ENCODE results near the gene CRYL1. TPM values are rescaled to one million over a fixed set of nuclear protein-coding genes. Genes with fewer than 3 reads are reported as not detected.

Gene CRYL1
- total and polyA plus RNA-seq, 4 donors, result 21.9 to 72.1 (median 35.4) TPM

DNA sequence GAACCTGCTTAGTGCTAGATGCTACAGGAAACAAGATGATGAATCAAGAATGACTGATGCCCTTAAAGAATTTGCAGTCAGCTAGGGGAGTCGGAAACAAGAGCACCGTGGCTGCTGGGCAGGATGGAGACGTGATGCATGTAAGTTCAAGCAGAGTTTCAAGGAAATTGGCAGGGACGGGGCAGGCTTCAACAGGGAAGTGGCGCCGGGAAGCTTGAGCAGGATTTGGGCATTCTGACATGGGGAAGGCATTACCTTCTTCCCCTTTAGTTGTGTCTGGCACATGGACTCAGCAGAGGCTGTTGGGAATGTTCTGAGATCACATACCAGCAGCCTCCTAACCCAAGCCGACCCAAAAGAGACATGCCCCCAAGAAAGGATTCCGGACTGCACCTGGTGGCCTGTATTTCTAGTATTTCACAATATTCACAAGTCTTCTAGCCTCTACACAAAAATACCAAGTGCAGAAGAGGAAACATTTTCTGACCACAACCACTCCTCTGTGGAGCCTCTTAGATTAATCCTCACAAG lies 138.2 kb downstream of the CRYL1 start:
- 60 to 63% methylated on average over 8 of the region's 8 CpGs for WGBS, 2 donors
- DNase-seq, result no peak

DNA sequence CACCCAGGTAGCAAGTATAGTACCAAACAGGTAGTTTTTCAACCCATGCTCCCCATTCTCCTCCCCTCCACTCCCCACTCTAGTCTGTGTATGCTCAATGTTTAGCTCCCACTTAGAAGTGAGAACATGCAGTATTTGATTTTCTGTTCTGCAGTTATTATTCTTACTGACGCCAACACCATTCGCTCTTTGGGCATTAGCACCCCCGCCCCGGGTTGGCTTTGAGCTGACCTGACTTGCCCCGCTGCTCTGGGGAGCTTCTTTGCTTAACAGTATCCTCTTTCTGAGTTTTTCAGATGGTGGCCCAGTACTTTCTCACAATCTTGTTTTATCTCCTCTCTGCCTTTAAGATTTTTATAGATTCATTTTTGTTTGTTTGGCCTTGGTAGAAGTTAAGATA lies 138.7 kb downstream of the CRYL1 start:
- H3K4me1 ChIP-seq (ENCODE audit: control insufficient read depth in 1 of 2, insufficient read depth in 2 of 2, low read length in 2 of 2), result no peaks in the 10 kb centered on the region
- intact Hi-C loops (cut with DNase I), result no loop called here
- H3K9me3 ChIP-seq (ENCODE audit: control insufficient read depth, low read length), result no peaks in the 10 kb centered on the region
- 95 to 96% methylated on average over 5 of the region's 5 CpGs for WGBS, 2 donors
- H3K27me3 ChIP-seq (ENCODE audit: control insufficient read depth in 1 of 2, insufficient read depth in 2 of 2, low read length in 1 of 2), result no peaks in the 10 kb centered on the region
- no peaks in the 10 kb centered on the region for H3K36me3 ChIP-seq (ENCODE audit: control insufficient read depth in 1 of 2, insufficient read depth in 2 of 2, low read length in 1 of 2)
- ATAC-seq (ENCODE audit: low FRiP score) (no peak), DNase-seq (no peak)
- no peak overlapping the region for H3K4me3 ChIP-seq (ENCODE audit: low read length in 2 of 2)
- no peak overlapping the region for H3K27ac ChIP-seq (ENCODE audit: low read depth in 1 of 2, low read length in 2 of 2)

More for the DNA sequence above, 138.2 kb downstream of the CRYL1 start:
- intact Hi-C loops (cut with DNase I), result no loop called here
- no peak overlapping the region for H3K4me3 ChIP-seq (ENCODE audit: low read length in 2 of 2)
- no peak overlapping the region for H3K27ac ChIP-seq (ENCODE audit: low read depth in 1 of 2, low read length in 2 of 2)
- no peaks in the 10 kb centered on the region for H3K27me3 ChIP-seq (ENCODE audit: control insufficient read depth in 1 of 2, insufficient read depth in 2 of 2, low read length in 1 of 2)
- no peaks in the 10 kb centered on the region for H3K36me3 ChIP-seq (ENCODE audit: control insufficient read depth in 1 of 2, insufficient read depth in 2 of 2, low read length in 1 of 2)
- H3K9me3 ChIP-seq (ENCODE audit: control insufficient read depth, low read length), result no peaks in the 10 kb centered on the region
- ATAC-seq (ENCODE audit: low FRiP score), result no peak
- H3K4me1 ChIP-seq (ENCODE audit: control insufficient read depth in 1 of 2, insufficient read depth in 2 of 2, low read length in 2 of 2), result no peaks in the 10 kb centered on the region

DNA sequence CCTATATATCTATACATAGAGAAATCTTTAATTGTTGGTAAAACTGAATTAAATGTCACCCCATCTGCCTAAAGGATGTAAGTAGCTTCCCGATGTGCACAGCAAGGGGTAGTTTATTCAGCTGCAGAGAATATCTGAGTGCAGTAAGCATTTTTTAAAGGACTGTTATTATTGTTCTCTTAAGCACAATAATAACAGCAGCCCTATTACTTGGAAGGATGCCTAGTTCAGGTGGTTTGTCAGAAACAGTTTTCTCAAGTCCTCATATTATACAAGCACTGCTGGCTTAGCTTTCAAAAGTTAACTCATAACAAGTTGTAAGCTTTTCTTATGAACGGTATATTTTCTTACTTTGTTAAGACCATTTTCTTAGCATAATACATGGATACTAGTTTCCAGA lies 142.6 kb downstream of the CRYL1 start:
- Histone ChIP-seq H3K9me3 (ENCODE audit: control insufficient read depth, low read length) (no peaks in the 10 kb centered on the region), H3K36me3 (ENCODE audit: control insufficient read depth in 1 of 2, insufficient read depth in 2 of 2, low read length in 1 of 2) (no peaks in the 10 kb centered on the region), H3K27me3 (ENCODE audit: control insufficient read depth in 1 of 2, insufficient read depth in 2 of 2, low read length in 1 of 2) (no peaks in the 10 kb centered on the region), H3K27ac (ENCODE audit: low read depth in 1 of 2, low read length in 2 of 2) (no peak overlapping the region), H3K4me3 (ENCODE audit: low read length in 2 of 2) (no peak overlapping the region), H3K4me1 (ENCODE audit: control insufficient read depth in 1 of 2, insufficient read depth in 2 of 2, low read length in 2 of 2) (no peaks in the 10 kb centered on the region)
- intact Hi-C loops (cut with DNase I), result no loop called here
- WGBS, 2 donors, result 67 to 71% methylated on average over 2 of the region's 2 CpGs
- DNase-seq (no peak), ATAC-seq (ENCODE audit: low FRiP score) (no peak)

DNA sequence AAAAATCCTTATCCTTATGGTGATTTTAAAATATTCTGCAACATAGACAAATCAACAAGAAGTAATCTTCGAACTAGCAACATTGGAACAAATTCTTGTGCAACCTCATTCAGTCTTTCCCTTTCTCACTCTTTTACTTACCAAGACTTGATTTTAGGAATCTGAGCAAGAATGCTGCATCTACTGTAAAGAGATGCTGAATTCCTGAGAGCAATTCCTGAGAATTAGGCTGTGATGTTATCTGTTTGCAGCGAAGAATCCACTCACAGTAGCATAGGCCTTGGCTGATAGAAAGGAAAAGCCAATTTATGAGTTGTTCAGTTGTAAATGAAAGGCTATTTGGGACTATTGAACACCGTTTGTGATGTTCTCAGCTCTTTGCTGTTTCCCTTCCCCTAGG lies 144.3 kb downstream of the CRYL1 start:
- Histone ChIP-seq H3K4me1 (ENCODE audit: control insufficient read depth in 1 of 2, insufficient read depth in 2 of 2, low read length in 2 of 2) (no peaks in the 10 kb centered on the region), H3K27ac (ENCODE audit: low read depth in 1 of 2, low read length in 2 of 2) (no peak overlapping the region), H3K9me3 (ENCODE audit: control insufficient read depth, low read length) (no peaks in the 10 kb centered on the region), H3K36me3 (ENCODE audit: control insufficient read depth in 1 of 2, insufficient read depth in 2 of 2, low read length in 1 of 2) (no peaks in the 10 kb centered on the region), H3K4me3 (ENCODE audit: low read length in 2 of 2) (no peak overlapping the region), H3K27me3 (ENCODE audit: control insufficient read depth in 1 of 2, insufficient read depth in 2 of 2, low read length in 1 of 2) (no peaks in the 10 kb centered on the region)
- intact Hi-C loops (cut with DNase I), result no loop called here
- ATAC-seq (ENCODE audit: low FRiP score) (no peak), DNase-seq (no peak)
- 76 to 83% methylated on average over 3 of the region's 3 CpGs for WGBS, 2 donors

DNA sequence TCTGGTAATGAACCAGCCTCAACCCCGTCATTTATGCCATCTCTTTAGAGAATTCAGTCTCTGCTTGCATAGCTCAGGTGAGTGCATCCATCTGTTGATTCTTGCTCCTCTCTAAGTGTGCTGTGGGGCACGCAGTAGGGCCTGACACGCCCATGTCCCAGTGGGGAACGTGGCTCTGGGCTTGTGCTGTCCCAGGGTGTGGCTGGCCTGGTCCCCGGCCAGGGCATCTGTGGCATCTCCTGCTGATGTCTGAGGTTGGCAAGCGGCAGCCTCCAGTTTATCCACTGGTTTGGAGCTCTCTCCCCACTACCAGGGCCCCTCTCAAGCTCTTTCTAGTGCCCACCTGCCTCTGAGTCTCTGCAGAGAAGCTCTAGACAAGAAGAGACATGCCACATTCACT lies 146.9 kb downstream of the CRYL1 start:
- intact Hi-C loops (cut with DNase I), result no loop called here
- H3K27me3 ChIP-seq (ENCODE audit: control insufficient read depth in 1 of 2, insufficient read depth in 2 of 2, low read length in 1 of 2), result no peaks in the 10 kb centered on the region
- no peak overlapping the region for H3K4me3 ChIP-seq (ENCODE audit: low read length in 2 of 2)
- no peak overlapping the region for H3K27ac ChIP-seq (ENCODE audit: low read depth in 1 of 2, low read length in 2 of 2)
- DNase-seq (no peak), ATAC-seq (ENCODE audit: low FRiP score) (no peak)
- H3K4me1 ChIP-seq (ENCODE audit: control insufficient read depth in 1 of 2, insufficient read depth in 2 of 2, low read length in 2 of 2), result no peaks in the 10 kb centered on the region
- WGBS, 2 donors, result 69 to 73% methylated on average over 6 of the region's 6 CpGs
- no peaks in the 10 kb centered on the region for H3K36me3 ChIP-seq (ENCODE audit: control insufficient read depth in 1 of 2, insufficient read depth in 2 of 2, low read length in 1 of 2)
- H3K9me3 ChIP-seq (ENCODE audit: control insufficient read depth, low read length), result no peaks in the 10 kb centered on the region

DNA sequence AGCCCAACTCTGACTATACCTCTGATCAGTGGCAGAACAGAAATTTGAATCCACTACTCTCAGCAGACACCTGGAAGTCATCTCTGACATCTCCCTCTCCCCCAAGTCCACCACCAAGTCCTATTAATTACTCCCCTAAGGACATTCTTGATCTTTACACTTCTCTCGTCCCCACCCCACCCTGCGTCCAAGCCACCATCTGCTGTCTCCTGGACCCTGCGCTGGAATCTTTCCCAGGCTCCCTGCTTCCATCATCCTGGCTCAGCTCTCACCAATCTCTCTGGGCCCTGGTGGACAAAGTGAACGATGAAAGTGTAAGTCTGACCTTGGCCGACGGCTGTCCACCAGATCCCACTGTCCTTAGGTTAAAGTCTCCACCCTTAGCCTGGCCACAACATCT lies 147.9 kb downstream of the CRYL1 start:
- intact Hi-C loops (cut with DNase I), result no loop called here
- WGBS, 2 donors, result 83 to 86% methylated on average over 6 of the region's 6 CpGs
- no peaks in the 10 kb centered on the region for H3K9me3 ChIP-seq (ENCODE audit: control insufficient read depth, low read length)
- no peak overlapping the region for H3K27ac ChIP-seq (ENCODE audit: low read depth in 1 of 2, low read length in 2 of 2)
- no peaks in the 10 kb centered on the region for H3K27me3 ChIP-seq (ENCODE audit: control insufficient read depth in 1 of 2, insufficient read depth in 2 of 2, low read length in 1 of 2)
- DNase-seq (no peak), ATAC-seq (ENCODE audit: low FRiP score) (no peak)
- H3K36me3 ChIP-seq (ENCODE audit: control insufficient read depth in 1 of 2, insufficient read depth in 2 of 2, low read length in 1 of 2), result no peaks in the 10 kb centered on the region
- H3K4me1 ChIP-seq (ENCODE audit: control insufficient read depth in 1 of 2, insufficient read depth in 2 of 2, low read length in 2 of 2), result no peaks in the 10 kb centered on the region
- no peak overlapping the region for H3K4me3 ChIP-seq (ENCODE audit: low read length in 2 of 2)

DNA sequence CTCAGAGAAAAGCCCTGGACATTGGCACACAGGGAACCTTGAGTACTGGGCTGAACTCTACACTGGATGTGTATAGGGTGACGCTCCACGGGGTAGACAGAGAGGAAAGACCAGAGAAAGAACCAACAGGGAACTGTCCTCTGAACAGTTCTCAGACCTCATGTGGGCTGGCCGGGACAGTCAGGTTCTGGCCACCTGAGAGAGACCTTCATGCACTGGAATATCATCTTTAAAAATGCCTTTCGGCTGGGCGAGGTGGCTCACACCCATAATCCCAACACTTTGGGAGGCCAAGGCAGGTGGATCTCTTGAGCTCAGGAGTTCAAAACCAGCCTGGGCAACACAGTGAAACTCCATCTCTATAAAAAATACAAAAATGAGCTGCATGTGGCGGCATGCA lies 149.8 kb downstream of the CRYL1 start:
- intact Hi-C loops (cut with DNase I), result no loop called here
- H3K27ac ChIP-seq (ENCODE audit: low read depth in 1 of 2, low read length in 2 of 2), result no peak overlapping the region
- H3K4me3 ChIP-seq (ENCODE audit: low read length in 2 of 2), result no peak overlapping the region
- 85 to 95% methylated on average over 6 of the region's 6 CpGs for WGBS, 2 donors
- no peaks in the 10 kb centered on the region for H3K36me3 ChIP-seq (ENCODE audit: control insufficient read depth in 1 of 2, insufficient read depth in 2 of 2, low read length in 1 of 2)
- no peaks in the 10 kb centered on the region for H3K27me3 ChIP-seq (ENCODE audit: control insufficient read depth in 1 of 2, insufficient read depth in 2 of 2, low read length in 1 of 2)
- H3K4me1 ChIP-seq (ENCODE audit: control insufficient read depth in 1 of 2, insufficient read depth in 2 of 2, low read length in 2 of 2), result no peaks in the 10 kb centered on the region
- ATAC-seq (ENCODE audit: low FRiP score), result no peak
- H3K9me3 ChIP-seq (ENCODE audit: control insufficient read depth, low read length), result no peaks in the 10 kb centered on the region
- no peak for DNase-seq

DNA sequence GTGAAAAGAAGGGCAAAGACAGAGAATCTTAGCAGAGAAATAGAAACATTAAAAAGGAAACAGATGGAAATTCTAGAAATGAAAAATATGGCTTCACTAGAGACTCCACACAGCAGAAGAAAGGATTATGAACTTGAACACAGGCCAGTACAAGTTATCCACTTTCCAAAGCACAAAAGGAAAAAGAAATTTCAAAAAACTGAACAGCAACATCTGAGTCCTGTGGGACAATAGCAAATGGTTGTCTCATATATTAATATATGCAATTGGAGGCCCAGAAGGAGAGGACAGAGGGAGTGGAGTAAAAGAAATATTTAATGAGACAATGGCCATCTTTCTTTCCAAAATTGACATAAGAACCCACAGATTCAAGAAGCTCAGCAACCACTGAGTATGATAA lies 151.8 kb downstream of the CRYL1 start:
- no peaks in the 10 kb centered on the region for H3K4me1 ChIP-seq (ENCODE audit: control insufficient read depth in 1 of 2, insufficient read depth in 2 of 2, low read length in 2 of 2)
- H3K4me3 ChIP-seq (ENCODE audit: low read length in 2 of 2), result no peak overlapping the region
- no peak overlapping the region for H3K27ac ChIP-seq (ENCODE audit: low read depth in 1 of 2, low read length in 2 of 2)
- H3K9me3 ChIP-seq (ENCODE audit: control insufficient read depth, low read length), result no peaks in the 10 kb centered on the region
- H3K36me3 ChIP-seq (ENCODE audit: control insufficient read depth in 1 of 2, insufficient read depth in 2 of 2, low read length in 1 of 2), result no peaks in the 10 kb centered on the region
- DNase-seq, result no peak
- H3K27me3 ChIP-seq (ENCODE audit: control insufficient read depth in 1 of 2, insufficient read depth in 2 of 2, low read length in 1 of 2), result no peaks in the 10 kb centered on the region
- ATAC-seq (ENCODE audit: low FRiP score), result no peak
- intact Hi-C loops (cut with DNase I), result no loop called here

DNA sequence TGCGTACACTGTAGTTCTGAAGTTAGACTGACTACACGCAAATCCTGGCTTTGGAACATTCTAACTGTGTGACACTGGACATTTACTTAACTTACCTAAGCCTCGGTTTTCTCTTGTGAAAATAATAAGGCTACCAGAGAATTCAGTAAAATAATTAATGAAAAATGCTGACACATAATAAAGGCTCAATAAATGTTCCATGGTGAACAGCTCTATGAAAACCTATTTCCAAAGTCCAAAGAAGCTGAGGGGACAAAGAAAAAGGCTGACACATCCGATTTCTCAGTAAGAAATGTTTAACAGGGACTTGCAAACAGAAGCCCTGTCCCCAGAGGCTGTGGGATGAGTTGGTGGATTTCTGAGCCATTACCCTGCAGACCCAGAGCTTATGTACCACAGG lies 153.8 kb downstream of the CRYL1 start:
- H3K27ac ChIP-seq (ENCODE audit: low read depth in 1 of 2, low read length in 2 of 2), result no peak overlapping the region
- no peak overlapping the region for H3K4me3 ChIP-seq (ENCODE audit: low read length in 2 of 2)
- no peak for ATAC-seq (ENCODE audit: low FRiP score)
- intact Hi-C loops (cut with DNase I), result no loop called here
- no peaks in the 10 kb centered on the region for H3K4me1 ChIP-seq (ENCODE audit: control insufficient read depth in 1 of 2, insufficient read depth in 2 of 2, low read length in 2 of 2)
- DNase-seq, result no peak
- no peaks in the 10 kb centered on the region for H3K27me3 ChIP-seq (ENCODE audit: control insufficient read depth in 1 of 2, insufficient read depth in 2 of 2, low read length in 1 of 2)
- 79 to 81% methylated on average over 4 of the region's 4 CpGs for WGBS, 2 donors
- H3K9me3 ChIP-seq (ENCODE audit: control insufficient read depth, low read length), result no peaks in the 10 kb centered on the region
- H3K36me3 ChIP-seq (ENCODE audit: control insufficient read depth in 1 of 2, insufficient read depth in 2 of 2, low read length in 1 of 2), result no peaks in the 10 kb centered on the region
